Karpas-422 (cell line): ENCODE results near the gene TMEM63A. TPM values are rescaled to one million over a fixed set of nuclear protein-coding genes. Genes with fewer than 3 reads are reported as not detected.
"Not testable (repeated sequence)": the region's sequence is repeated elsewhere in the genome, so short reads cannot be mapped to it uniquely, and the experiment has no call there.

Experiments used
- DNase-seq: peaks from one replicate; pipeline ENCODE4 v3.0.0-alpha.2; 2015
- H2AFZ ChIP-seq: fragments of 200-600 bp; sonication (generic); 2 replicates; pipeline ENCODE4 v1.6.1; 2014; ENCODE audit warnings: antibody characterized with exemption, low read length, mixed read lengths
- H3K27ac ChIP-seq: fragments of 200-600 bp; sonication (generic); 2 replicates; pipeline ENCODE4 v1.5.1; 2014; ENCODE audit warnings: mild to moderate bottlenecking, low read length, moderate library complexity
- H3K27me3 ChIP-seq: fragments of 200-600 bp; sonication (generic); 2 replicates; pipeline ENCODE4 v1.6.1; 2014; ENCODE audit warnings: low read length, mixed read lengths
- H3K36me3 ChIP-seq: fragments of 200-600 bp; sonication (generic); 2 replicates; pipeline ENCODE4 v1.6.1; 2014; ENCODE audit warnings: low read length, mixed read lengths; ENCODE audit not compliant: insufficient read depth
- H3K4me1 ChIP-seq: fragments of 200-600 bp; sonication (generic); 2 replicates; pipeline ENCODE4 v1.6.1; 2014; ENCODE audit warnings: mild to moderate bottlenecking, low read length, mixed read lengths
- H3K4me2 ChIP-seq: fragments of 200-600 bp; sonication (generic); 2 replicates; pipeline ENCODE4 v1.6.1; 2014; ENCODE audit warnings: low read length, low read depth, mild to moderate bottlenecking; ENCODE audit not compliant: poor library complexity, severe bottlenecking
- H3K4me3 ChIP-seq: fragments of 200-600 bp; sonication (generic); 2 replicates; pipeline ENCODE4 v1.5.1; 2014; ENCODE audit warnings: mild to moderate bottlenecking, antibody characterized with exemption, low read length, mixed read lengths
- H3K79me2 ChIP-seq: fragments of 200-600 bp; sonication (generic); 2 replicates; pipeline ENCODE4 v1.6.1; 2014; ENCODE audit warnings: mild to moderate bottlenecking, low read length, mixed read lengths
- H3K9ac ChIP-seq: fragments of 200-600 bp; sonication (generic); 2 replicates; pipeline ENCODE4 v1.6.0; 2014; ENCODE audit warnings: low read length
- H3K9me2 ChIP-seq: fragments of 200-600 bp; sonication (generic), shearing (Covaris generic); replicated peaks from 2 replicates; pipeline ENCODE4 v1.6.0; 2014; ENCODE audit warnings: mild to moderate bottlenecking, low read length, moderate library complexity; ENCODE audit not compliant: insufficient read depth
- H3K9me3 ChIP-seq: fragments of 300-700, 200-600 bp; sonication (generic); 2 replicates; pipeline ENCODE4 v1.6.1; 2014; ENCODE audit warnings: low read length, mixed read lengths
- H4K20me1 ChIP-seq: fragments of 200-600 bp; sonication (generic); 2 replicates; pipeline ENCODE4 v1.6.1; 2014; ENCODE audit warnings: mild to moderate bottlenecking, antibody characterized with exemption, low read length, low read depth; ENCODE audit not compliant: insufficient read depth
- total RNA-seq: library from RNA; depleted of rRNA; stranded (reverse); fragments of >200 nt; shearing (Covaris generic); gene quantifications from 2 replicates; pipeline ENCODE4 v1.2.3, GENCODE V29; 2014; ENCODE audit warnings: low replicate concordance; rRNA removed

The TMEM63A gene
- total RNA-seq, 1 experiment from 2014 or later, result 4.8 TPM

GRCh38 chr1:225808136-225808535 lies 74.0 kb downstream of the TMEM63A start:
- DNase-seq, result no peak
- Histone ChIP-seq H3K9me3 (no peaks in the 10 kb centered on the region), H4K20me1 (no peaks in the 10 kb centered on the region), H2AFZ (no peak overlapping the region), H3K9me2 (no peaks in the 10 kb centered on the region), H3K4me1 (no peaks in the 10 kb centered on the region), H3K4me3 (no peak overlapping the region), H3K27me3 (no peaks in the 10 kb centered on the region), H3K9ac (no peak overlapping the region), H3K4me2 (no peak overlapping the region), H3K79me2 (no peaks in the 10 kb centered on the region), H3K27ac (no peak overlapping the region), H3K36me3 (no peaks in the 10 kb centered on the region)

GRCh38 chr1:225806736-225807135 lies 75.4 kb downstream of the TMEM63A start:
- DNase-seq, H2AFZ ChIP-seq, H3K36me3 ChIP-seq, H3K79me2 ChIP-seq, H3K4me3 ChIP-seq, H3K4me2 ChIP-seq, H3K4me1 ChIP-seq, H4K20me1 ChIP-seq, H3K9me2 ChIP-seq, H3K27ac ChIP-seq, H3K9me3 ChIP-seq, H3K9ac ChIP-seq, H3K27me3 ChIP-seq: not testable (repeated sequence)

- Histone ChIP-seq H3K9me2 (no peaks in the 10 kb centered on the region), H2AFZ (no peak overlapping the region), H3K4me2 (no peak overlapping the region), H3K27ac (no peak overlapping the region), H3K4me3 (no peak overlapping the region), H3K79me2 (no peaks in the 10 kb centered on the region), H3K9ac (no peak overlapping the region), H3K27me3 (no peaks in the 10 kb centered on the region), H3K4me1 (no peaks in the 10 kb centered on the region), H4K20me1 (no peaks in the 10 kb centered on the region), H3K9me3 (no peaks in the 10 kb centered on the region), H3K36me3 (no peaks in the 10 kb centered on the region)
- no peak for DNase-seq
Measured at GRCh38 chr1:225806249-225806648, 75.9 kb downstream of the TMEM63A start.

DNA sequence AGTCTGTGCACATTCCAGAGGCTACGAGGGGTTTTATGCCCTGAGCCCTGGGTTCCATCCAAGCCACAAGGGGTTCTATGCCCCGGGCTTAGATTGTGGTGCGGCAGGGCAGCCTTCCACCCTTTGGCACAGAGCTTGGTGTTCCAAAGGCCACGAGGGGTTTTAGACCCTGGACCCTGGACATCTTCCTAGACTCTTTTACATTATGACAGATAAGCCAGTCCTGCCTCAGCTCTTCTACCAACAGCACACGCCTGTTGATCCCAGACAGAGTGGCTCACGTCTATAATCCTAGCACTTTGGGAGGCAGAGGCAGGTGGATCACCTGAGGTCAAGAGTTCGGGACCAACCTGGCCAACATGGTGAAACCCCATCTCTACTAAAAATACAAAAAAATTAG lies 81.0 kb downstream of the TMEM63A start:
- H3K36me3 ChIP-seq, H3K4me1 ChIP-seq, H3K27ac ChIP-seq, DNase-seq, H2AFZ ChIP-seq, H3K4me3 ChIP-seq, H3K9ac ChIP-seq, H3K79me2 ChIP-seq, H3K9me2 ChIP-seq, H3K9me3 ChIP-seq, H3K27me3 ChIP-seq, H4K20me1 ChIP-seq, H3K4me2 ChIP-seq: not testable (repeated sequence)

DNA sequence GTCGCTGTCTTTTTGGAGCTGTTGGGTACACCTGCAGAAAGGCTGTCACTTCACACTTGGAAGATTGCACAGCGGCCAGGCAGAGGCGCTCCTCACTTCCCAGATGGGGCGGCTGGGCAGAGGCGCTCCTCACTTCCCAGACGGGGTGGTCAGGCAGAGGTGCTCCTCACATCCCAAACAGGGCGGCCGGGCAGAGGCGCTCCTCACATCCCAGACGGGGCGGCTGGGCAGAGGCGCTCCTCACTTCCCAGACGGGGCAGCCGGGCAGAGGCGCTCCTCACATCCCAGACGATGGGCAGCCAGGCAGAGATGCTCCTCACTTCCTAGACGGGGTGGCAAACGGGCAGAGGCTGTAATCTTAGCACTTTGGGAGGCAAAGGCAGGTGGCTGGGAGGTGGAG lies 86.1 kb downstream of the TMEM63A start:
- H3K4me1 ChIP-seq, H3K4me2 ChIP-seq, H3K27me3 ChIP-seq, H3K36me3 ChIP-seq, H3K4me3 ChIP-seq, H2AFZ ChIP-seq, H3K9me3 ChIP-seq, H3K79me2 ChIP-seq, H3K9me2 ChIP-seq, H3K9ac ChIP-seq, H3K27ac ChIP-seq, DNase-seq, H4K20me1 ChIP-seq: not testable (repeated sequence)

Other genes with a start within 250 kb of the TMEM63A start
- 0.07 TPM in 1 of 2 replicates, not detected in the other for gene ENAH, start 229.3 kb downstream of the TMEM63A start, total RNA-seq
- 105 and 245 TPM in 2 replicates for gene SRP9, start 104.6 kb downstream of the TMEM63A start, total RNA-seq
- gene EPHX1, start 72.3 kb downstream of the TMEM63A start, total RNA-seq, result 0.63 and 3.2 TPM in 2 replicates
- gene LEFTY1, start 6.8 kb upstream of the TMEM63A start, total RNA-seq, result 0.40 TPM in 1 of 2 replicates, not detected in the other
- gene PYCR2, start 41.9 kb upstream of the TMEM63A start, total RNA-seq, result 57.0 and 75.8 TPM in 2 replicates
- not detected in 2 replicates for gene LEFTY2, start 58.8 kb upstream of the TMEM63A start, total RNA-seq
- gene SDE2, start 117.0 kb upstream of the TMEM63A start, total RNA-seq, result 15.7 and 21.8 TPM in 2 replicates
- 236 and 436 TPM in 2 replicates for gene H3-3A, start 180.3 kb upstream of the TMEM63A start, total RNA-seq